H1 (cell line): ENCODE data around the gene CMSS1. TPM values are rescaled to one million over a fixed set of nuclear protein-coding genes. Genes with fewer than 3 reads are reported as not detected.

Experiments used
- RXRA ChIP-seq: IDR thresholded peaks from 2 replicates; pipeline ENCODE4 v1.6.1; 2011; ENCODE audit warnings: low read depth, mild to moderate bottlenecking, low read length, moderate library complexity; ENCODE audit not compliant: insufficient read depth
- SAP30 ChIP-seq: fragments of 300-600 bp; sonication (generic); IDR thresholded peaks from 2 replicates; pipeline ENCODE4 v1.7.1; 2012; ENCODE audit warnings: low read length, moderate library complexity, mild to moderate bottlenecking, inconsistent platforms; ENCODE audit not compliant: insufficient read depth, insufficient replicate concordance
- SIN3A ChIP-seq, 2 experiments: IDR thresholded peaks in 1 of 2; conservative IDR thresholded peaks in 1 of 2; 2 replicates each; pipeline ENCODE4 v1.6.1; 2011 to 2012; ENCODE audit warnings: low read length in 2 of 2, improper control_type of control experiment in 1 of 2, low read depth in 1 of 2, mild to moderate bottlenecking in 1 of 2
- polyA plus RNA-seq, 7 experiments: library from polyadenylated mRNA; depleted of rRNA in 3 of 7; stranded (reverse) in 5 of 7; unstranded in 2 of 7; fragments of >200 nt in 5 of 7; fragments of 200-250 nt in 2 of 7; gene quantifications; 1 replicate in 5 of 7; 2 replicates in 1 of 7; 4 replicates in 1 of 7; pipeline versions ENCODE4 v1.2.1 to v1.2.3, GENCODE V29; 2011 to 2013; ENCODE audit warnings: missing spikeins in 2 of 7, mixed read lengths in 2 of 7
- total RNA-seq: library from RNA; stranded (reverse); fragmentation: NEBNext Ultra II Directional; extraction: Animal tissue kit (Norgen Biotek cat#: 25700); gene quantifications from 2 replicates; pipeline ENCODE4 v1.2.1, GENCODE V29; 2021

The CMSS1 gene
- total and polyA plus RNA-seq, 2 of the 8 experiments (the other 6 are each of a cell fraction or from before 2014, with no cell fraction given), result 15.2 to 75.1 TPM

GRCh38 chr3:100165926-100166550 lies 348.4 kb downstream of the CMSS1 start (continued):
- TF ChIP-seq SAP30 (no peak), SIN3A (conservative IDR thresholded peaks at IDR 0.05 in 1 of 2, IDR thresholded peaks at IDR 0.05 in 1 of 2; ENCODE audit: low read depth in 1 of 2, low read length in 2 of 2) (no peak), RXRA (no peak)
